ENCODE results near the gene PCOLCE2.

- TF ChIP-seq CTCF (IDR thresholded peaks at IDR 0.05) (no peak), POLR2A (IDR thresholded peaks at IDR 0.05) (no peak)
Measured at GRCh38 chr3:142896996-142897395, 8.1 kb upstream of the PCOLCE2 start.

Data from suprapubic skin (tissue), 3 donors.